HepG2 (cell line): Measurements from ENCODE around the gene GUCY2D. TPM values are rescaled to one million over a fixed set of nuclear protein-coding genes. Genes with fewer than 3 reads are reported as not detected.

Source experiments
- ATAC-seq: fragments of 200-7000 bp; cut with Tn5 transposase; 3 replicates; pipeline ENCODE4 v1.9.1; 2020; ENCODE audit warnings: mild to moderate bottlenecking, moderate library complexity
- BruUV-seq: library from RNA; stranded (reverse); fragments of 400-500 nt; replicated peaks from 2 replicates; lab custom pipeline; 2021; lab: Mats Ljungman, UMichigan
- CTCF ChIA-PET: fragments of 300-600 bp; formaldehyde crosslinking; extraction: SDS; loops from one replicate; lab custom pipeline; 2021; ENCODE audit warnings: low total read pairs, inconsistent platforms, low intra/inter-chr PET ratio; lab: Yijun Ruan, JAX
- POLR2A ChIA-PET: fragments of 350-600 bp; sonication (Branson Sonifier 250); formaldehyde crosslinking; loops from one replicate; lab custom pipeline; 2020; ENCODE audit warnings: antibody characterized with exemption, inconsistent platforms; lab: Yijun Ruan, JAX
- DNase-seq: peaks from one replicate; pipeline ENCODE4 v3.0.0-alpha.2; 2015; ENCODE audit warnings: low spot score
- FAIRE-seq: peaks from 3 replicates; lab custom pipeline; 2011; peaks lifted over from hg19 to GRCh38; lab: Jason Lieb, UNC
- H2AFZ ChIP-seq: one replicate; pipeline ENCODE4 v1.6.1; 2011; ENCODE audit warnings: low read length, inconsistent platforms
- H3K27ac ChIP-seq: fragments of 300-600 bp; 3 replicates; pipeline ENCODE4 v1.8.0; 2011; ENCODE audit warnings: mixed run types, mild to moderate bottlenecking, mixed read lengths, low read length, inconsistent platforms; ENCODE audit not compliant: insufficient read depth; ENCODE audit errors: extremely low read length
- H3K27me3 ChIP-seq, 2 experiments: fragments of 200-600 bp in 1 of 2; 2 replicates in 1 of 2; 3 replicates in 1 of 2; pipeline versions ENCODE4 v1.6.0 to v1.8.0; 2011; ENCODE audit warnings: low read length in 2 of 2, mild to moderate bottlenecking in 2 of 2, moderate library complexity in 2 of 2, inconsistent platforms in 1 of 2; ENCODE audit not compliant: insufficient read depth in 2 of 2, control insufficient read depth in 1 of 2
- H3K36me3 ChIP-seq, 2 experiments: fragments of 200-600 bp in 1 of 2; replicated peaks in 1 of 2; 2 replicates in 1 of 2; 3 replicates in 1 of 2; pipeline versions ENCODE4 v1.5.1 to v1.8.0; 2011; ENCODE audit warnings: low read length in 2 of 2, inconsistent platforms in 1 of 2; ENCODE audit not compliant: insufficient read depth in 2 of 2, control insufficient read depth in 1 of 2
- H3K4me1 ChIP-seq: 2 replicates; pipeline ENCODE4 v1.5.1; 2012; ENCODE audit warnings: low read length, inconsistent platforms; ENCODE audit not compliant: insufficient read depth
- H3K4me2 ChIP-seq: 2 replicates; pipeline ENCODE4 v1.6.0; 2011; ENCODE audit warnings: low read depth, low read length, inconsistent platforms
- H3K4me3 ChIP-seq, 3 experiments: fragments of 200-600 bp in 1 of 3; sonication (generic), shearing (Covaris generic) in 1 of 3; replicated peaks in 1 of 3; 2 replicates each; pipeline ENCODE4 v1.5.1; 2011 to 2016; ENCODE audit warnings: low read length in 3 of 3, inconsistent platforms in 2 of 3, low read depth in 2 of 3, mild to moderate bottlenecking in 2 of 3, control low read depth in 1 of 3, mixed read lengths in 1 of 3; ENCODE audit not compliant: insufficient read depth in 1 of 3
- H3K79me2 ChIP-seq: one replicate; pipeline ENCODE4 v1.6.1; 2011; ENCODE audit warnings: low read length, inconsistent platforms; ENCODE audit not compliant: insufficient read depth
- H3K9ac ChIP-seq: 2 replicates; pipeline ENCODE4 v1.6.0; 2011; ENCODE audit warnings: mild to moderate bottlenecking, low read depth, low read length, inconsistent platforms; ENCODE audit not compliant: insufficient read depth
- H3K9me3 ChIP-seq: 2 replicates; pipeline ENCODE4 v1.5.1; 2012; ENCODE audit warnings: mild to moderate bottlenecking, low read length
- H4K20me1 ChIP-seq: 2 replicates; pipeline ENCODE4 v1.6.0; 2011; ENCODE audit warnings: inconsistent platforms, mild to moderate bottlenecking, low read length, moderate library complexity; ENCODE audit not compliant: insufficient read depth
- ARNTL ChIP-seq: sonication (generic); formaldehyde crosslinking; IDR thresholded peaks from 2 replicates; pipeline ENCODE4 v1.4.0; 2020; ENCODE audit warnings: mild to moderate bottlenecking, missing genetic modification reagents
- ASH2L ChIP-seq: fragments of 300-600, 200-600 bp; sonication (generic); IDR thresholded peaks from 2 replicates; pipeline ENCODE4 v1.7.0; 2017; ENCODE audit warnings: low read depth, mild to moderate bottlenecking, moderate library complexity, mixed read lengths, low read length; ENCODE audit not compliant: insufficient read length
- BCL6 ChIP-seq: IDR thresholded peaks from 2 replicates; pipeline ENCODE4 v1.6.1; 2016; ENCODE audit warnings: missing genetic modification reagents, missing compliant biosample characterization
- CENPX ChIP-seq: sonication (generic); formaldehyde crosslinking; IDR thresholded peaks from 2 replicates; pipeline ENCODE4 v1.9.0; 2021; ENCODE audit warnings: mild to moderate bottlenecking, missing genetic modification reagents, moderate library complexity
- GATAD2A ChIP-seq: IDR thresholded peaks from 2 replicates; pipeline ENCODE4 v1.6.1; 2016
- GRHL1 ChIP-seq: sonication (generic); formaldehyde crosslinking; conservative IDR thresholded peaks from 2 replicates; pipeline ENCODE4 v1.8.0; 2022; ENCODE audit warnings: missing genetic modification reagents
- IKZF1 ChIP-seq: fragments of 450-650 bp; IDR thresholded peaks from 2 replicates; pipeline ENCODE4 v1.7.1; 2016
- KMT2A ChIP-seq: sonication (generic); formaldehyde crosslinking; IDR thresholded peaks from 2 replicates; pipeline ENCODE4 v1.4.0; 2020; ENCODE audit warnings: missing genetic modification reagents
- NCOA5 ChIP-seq: sonication (generic); formaldehyde crosslinking; IDR thresholded peaks from 2 replicates; pipeline ENCODE4 v1.4.0; 2020; ENCODE audit warnings: missing genetic modification reagents
- RFX3 ChIP-seq: IDR thresholded peaks from 2 replicates; pipeline ENCODE4 v1.6.1; 2016; ENCODE audit warnings: missing biosample characterization, missing genetic modification reagents
- SRSF1 ChIP-seq: fragments of 200-400 bp; formaldehyde crosslinking; optimal IDR thresholded peaks from 2 replicates; pipeline ENCODE3; 2017; ENCODE audit warnings: mild to moderate bottlenecking, low read depth, low read length, moderate library complexity
- THAP11 ChIP-seq: IDR thresholded peaks from 2 replicates; pipeline ENCODE4 v1.6.1; 2016; ENCODE audit warnings: missing biosample characterization, missing genetic modification reagents
- ZNF335 ChIP-seq: sonication (generic); formaldehyde crosslinking; IDR thresholded peaks from 2 replicates; pipeline ENCODE4 v1.4.0; 2020; ENCODE audit warnings: missing genetic modification reagents
- ZNF629 ChIP-seq: sonication (generic); formaldehyde crosslinking; conservative IDR thresholded peaks from 2 replicates; pipeline ENCODE4 v1.5.0; 2020; ENCODE audit warnings: missing genetic modification reagents
- ZNF709 ChIP-seq: sonication (generic); formaldehyde crosslinking; IDR thresholded peaks from 2 replicates; pipeline ENCODE4 v1.5.0; 2020; ENCODE audit warnings: mild to moderate bottlenecking, missing genetic modification reagents
- WGBS: methylation state at CpG from one replicate; pipeline ENCODE4 v1.1.6; 2017; ENCODE audit warnings: low lambda C conversion rate; 5-methylcytosine and 5-hydroxymethylcytosine counted together
- in situ Hi-C: cut with HindIII; loops from 2 replicates; pipeline ENCODE4 v1.10.0; 2017; ENCODE audit warnings: low pct_unique_long_range_greater_than_20kb; ENCODE audit not compliant: extremely low pct_ligation_motif_present
- intact Hi-C: fragments of 100-400 bp; cut with micrococcal nuclease; formaldehyde crosslinking; loops from one replicate; pipeline ENCODE4 v1.10.0; 2022; ENCODE audit not compliant: unreplicated experiment
- polyA plus RNA-seq, 8 experiments: library from polyadenylated mRNA; depleted of rRNA in 3 of 8; stranded (reverse) in 7 of 8; unstranded in 1 of 8; fragments of >200 nt; fragmentation: Illumina TruSeq in 4 of 8; extraction: Trizol in 4 of 8; gene quantifications; 2 replicates each; pipeline versions ENCODE4 v1.2.1 to v1.2.3, GENCODE V29; 2011 to 2016; ENCODE audit warnings: low read depth in 4 of 8, missing spikeins in 1 of 8, mixed read lengths in 1 of 8; ENCODE audit not compliant: insufficient read depth in 1 of 8
- total RNA-seq, 5 experiments: library from RNA; depleted of rRNA; stranded (reverse); fragments of >200 nt; fragmentation: Illumina TruSeq; extraction: Trizol; gene quantifications; 2 replicates each; pipeline ENCODE4 v1.2.3, GENCODE V29; 2016; ENCODE audit warnings: low read depth in 1 of 5

The GUCY2D gene
- total and polyA plus RNA-seq, 2 of the 13 experiments (the other 11 are each of a cell fraction or from before 2014, with no cell fraction given) = not detected

GRCh38 chr17:7955414-7956227 is 46.8 kb upstream of the GUCY2D start:
- no peak for FAIRE-seq
- DNase-seq = no peak
- no peak overlapping the region for H2AFZ ChIP-seq
- POLR2A ChIA-PET = no interaction called here
- BruUV-seq = no TSS peak
- no peak overlapping the region for H3K4me3 ChIP-seq
- H3K79me2 ChIP-seq = no peaks in the 10 kb centered on the region
- intact Hi-C loops = no loop called here
- no peak for TF ChIP-seq GRHL1 (CRISPR knock-in tag)
- no peak for TF ChIP-seq GATAD2A (CRISPR knock-in tag)
- TF ChIP-seq THAP11 = no peak
- TF ChIP-seq RFX3 (CRISPR knock-in tag) = no peak
- TF ChIP-seq NCOA5 (CRISPR knock-in tag) = no peak
- no peak for TF ChIP-seq CENPX
- no peak for TF ChIP-seq BCL6 (CRISPR knock-in tag)
- TF ChIP-seq IKZF1 = no peak
- no peak for TF ChIP-seq ZNF335 (CRISPR knock-in tag)
- TF ChIP-seq KMT2A (CRISPR knock-in tag) = no peak
- TF ChIP-seq ZNF709 = no peak
- TF ChIP-seq ARNTL (CRISPR knock-in tag) = no peak
- TF ChIP-seq ASH2L = no peak
- TF ChIP-seq SRSF1 = no peak
- TF ChIP-seq ZNF629 (CRISPR knock-in tag) = no peak
- TF ChIP-seq, all 625 proteins: peak for 0
- CTCF ChIA-PET = no interaction called here
- no peak overlapping the region for H3K4me2 ChIP-seq
- no peaks in the 10 kb centered on the region for H4K20me1 ChIP-seq
- 60% methylated on average over 13 of the region's 13 CpGs for WGBS
- H3K4me1 ChIP-seq = no peaks in the 10 kb centered on the region
- H3K27ac ChIP-seq = no peak overlapping the region
- in situ Hi-C loops = no loop called here
- H3K36me3 ChIP-seq = no peaks in the 10 kb centered on the region
- H3K9ac ChIP-seq = no peak overlapping the region
- 0 out of 5 replicates have a peak, but pooled peaks cover 0 to 4% of the 10 kb centered on the region in 2 experiments for H3K27me3 ChIP-seq
- H3K9me3 ChIP-seq = no peaks in the 10 kb centered on the region
- ATAC-seq = no peak
